Stimulated activated CD4-positive, alpha-beta T cell treated with anti-CD3 and anti-CD28 coated beads, TNF-alpha, amount 100 ng/mL, for 1 hour (primary cell): ENCODE measurements around the gene P3H3.

Experiments
- DNase-seq, 3 donors: peaks; one replicate each; pipeline ENCODE4 v3.0.0-alpha.2; 2020; ENCODE audit warnings: low read depth in 3 of 3, low spot score in 1 of 3

The P3H3 gene

GRCh38 chr12:6842075-6842474 is 13.9 kb downstream of the P3H3 start:
- DNase-seq, result no peak

GRCh38 chr12:6843118-6843902 is 15.1 kb downstream of the P3H3 start:
- no peak for DNase-seq

DNA sequence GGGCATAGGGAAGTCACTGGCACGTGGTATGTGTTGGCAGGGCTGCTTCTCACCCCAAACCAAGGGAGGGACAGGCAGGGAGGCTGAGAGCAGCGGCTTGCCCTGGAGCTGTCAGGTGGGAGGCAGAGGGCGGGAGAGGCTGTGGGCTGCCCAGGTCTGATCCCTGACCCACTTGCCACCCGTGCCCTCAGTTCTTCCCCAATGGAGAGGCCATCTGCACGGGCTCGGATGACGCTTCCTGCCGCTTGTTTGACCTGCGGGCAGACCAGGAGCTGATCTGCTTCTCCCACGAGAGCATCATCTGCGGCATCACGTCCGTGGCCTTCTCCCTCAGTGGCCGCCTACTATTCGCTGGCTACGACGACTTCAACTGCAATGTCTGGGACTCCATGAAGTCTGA is 17.2 kb downstream of the P3H3 start:
- DNase-seq, result no peak

DNA sequence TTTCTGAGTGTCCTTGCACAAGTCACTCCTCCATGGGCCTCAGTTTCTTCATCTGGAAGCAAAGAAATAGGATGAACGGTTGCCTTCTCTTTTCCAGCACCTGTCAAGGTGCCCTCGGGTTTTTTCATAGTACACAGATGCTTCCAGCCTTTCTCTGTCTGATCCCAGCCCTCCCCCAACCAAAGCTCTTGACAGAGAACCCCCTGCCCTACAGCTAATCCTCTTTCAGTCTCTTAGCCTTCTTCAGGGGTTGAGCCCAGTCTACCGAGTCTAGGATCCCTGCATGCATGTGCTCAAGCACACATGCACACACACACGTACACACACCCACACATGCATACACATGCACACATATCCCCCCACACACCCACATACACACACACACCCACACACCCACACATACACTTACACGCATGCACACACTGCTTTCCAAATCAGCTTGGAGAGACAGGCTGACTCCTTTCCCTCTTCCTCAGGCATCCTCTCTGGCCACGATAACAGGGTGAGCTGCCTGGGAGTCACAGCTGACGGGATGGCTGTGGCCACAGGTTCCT is 18.2 kb downstream of the P3H3 start:
- DNase-seq, result no peak

DNA sequence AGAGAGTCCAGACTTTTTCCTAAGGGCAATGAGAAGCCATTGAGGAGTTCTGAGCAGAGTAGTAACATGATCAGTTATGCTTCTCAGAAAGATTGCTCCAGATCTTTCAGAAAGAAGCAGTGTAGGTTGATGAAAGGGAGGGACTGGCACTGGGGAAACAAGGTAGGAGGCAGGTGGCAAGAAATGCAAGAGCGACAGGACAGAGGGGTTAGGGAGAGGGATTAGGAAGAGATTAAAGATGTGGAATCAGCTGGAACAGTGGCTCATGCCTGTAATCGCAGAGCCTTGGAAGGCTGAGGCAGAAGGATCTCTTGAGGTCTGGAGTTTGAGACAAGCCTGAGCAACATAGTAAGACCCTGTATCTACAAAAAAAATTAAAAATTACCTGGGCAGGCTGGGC is 19.5 kb downstream of the P3H3 start:
- no peak for DNase-seq

DNA sequence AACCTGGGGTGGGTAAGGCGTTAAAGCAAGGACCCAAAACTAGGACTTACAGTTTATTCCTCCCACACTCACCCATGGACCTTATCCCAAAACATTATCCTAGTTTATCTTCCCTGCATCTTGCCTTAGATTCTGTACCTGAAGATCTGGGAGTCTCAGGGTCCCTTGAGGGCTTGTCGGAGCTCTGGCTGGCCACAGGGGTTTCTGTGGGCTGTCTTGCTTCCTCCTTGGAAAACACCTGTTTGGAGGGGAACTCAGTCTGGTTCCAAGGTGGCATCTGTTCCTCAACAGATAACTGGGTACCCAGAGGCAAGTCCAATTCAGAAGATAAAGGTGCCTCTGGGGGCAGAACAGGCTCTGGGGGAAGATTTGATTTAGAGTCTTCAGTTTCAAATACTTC is 21.2 kb downstream of the P3H3 start:
- no peak for DNase-seq

GRCh38 chr12:6849976-6850560 is 21.9 kb downstream of the P3H3 start:
- DNase-seq, result no peak

GRCh38 chr12:6850796-6851152 is 22.6 kb downstream of the P3H3 start:
- no peak for DNase-seq

GRCh38 chr12:6851153-6851920 is 23.1 kb downstream of the P3H3 start, which contains the start of gene CDCA3:
Gene CDCA3, minus strand, starts transcription at chr12:6851286. Its CDS starts 334 bp downstream, at chr12:6850952.
- peak; percentile 74 to 82 (median 79) for DNase-seq

GRCh38 chr12:6851921-6852650 is 23.9 kb downstream of the P3H3 start, which contains the start of gene USP5:
Gene USP5, plus strand, starts transcription at chr12:6852150. Its CDS starts 30 bp downstream, at chr12:6852180.
- DNase-seq, result peak; percentile 90 to 95 (median 95)

GRCh38 chr12:6852651-6853354 is 24.6 kb downstream of the P3H3 start:
- DNase-seq, result peak in 1 of 3 donors; percentile 49

GRCh38 chr12:6853626-6854025 is 25.4 kb downstream of the P3H3 start:
- no peak for DNase-seq

GRCh38 chr12:6854036-6854435 is 25.8 kb downstream of the P3H3 start:
- no peak for DNase-seq

DNA sequence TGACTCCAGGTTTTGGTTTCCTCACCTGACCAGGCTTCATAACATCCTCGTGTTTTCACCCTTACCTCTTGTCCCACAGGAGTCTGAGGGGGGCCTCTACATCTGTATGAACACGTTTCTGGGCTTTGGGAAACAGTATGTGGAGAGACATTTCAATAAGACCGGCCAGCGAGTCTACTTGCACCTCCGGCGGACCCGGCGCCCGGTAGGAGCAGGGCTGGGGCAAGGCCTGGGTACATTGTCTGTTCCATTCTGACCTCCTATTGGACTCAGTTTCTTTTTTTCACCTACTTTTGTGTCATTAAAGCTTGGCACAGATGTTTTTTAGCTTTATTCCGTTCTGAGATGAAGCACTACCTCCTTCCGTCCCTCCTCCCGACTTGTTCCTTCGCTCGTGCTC is 27.1 kb downstream of the P3H3 start:
- no peak for DNase-seq

DNA sequence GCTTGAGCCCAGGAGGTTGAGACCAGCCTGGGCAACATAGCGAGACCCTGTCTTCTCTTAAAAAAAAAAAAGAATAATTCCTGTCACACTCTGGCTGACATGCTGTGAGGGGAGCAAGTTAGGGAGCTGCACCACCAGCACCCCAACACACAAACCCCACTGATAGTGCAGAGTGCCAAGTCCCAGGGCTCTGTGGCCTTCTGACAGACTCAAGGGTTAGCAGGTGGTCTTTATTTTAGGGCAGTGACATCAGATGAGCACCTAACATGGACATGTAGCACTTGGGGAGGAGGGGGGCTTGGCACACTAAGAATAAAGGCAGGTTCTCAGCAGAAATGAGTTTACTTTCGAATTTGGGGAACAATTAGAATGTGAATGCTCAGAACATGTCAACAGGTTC is 30.6 kb downstream of the P3H3 start:
- DNase-seq, result no peak

GRCh38 chr12:6860116-6860515 is 31.9 kb downstream of the P3H3 start:
- no peak for DNase-seq

DNA sequence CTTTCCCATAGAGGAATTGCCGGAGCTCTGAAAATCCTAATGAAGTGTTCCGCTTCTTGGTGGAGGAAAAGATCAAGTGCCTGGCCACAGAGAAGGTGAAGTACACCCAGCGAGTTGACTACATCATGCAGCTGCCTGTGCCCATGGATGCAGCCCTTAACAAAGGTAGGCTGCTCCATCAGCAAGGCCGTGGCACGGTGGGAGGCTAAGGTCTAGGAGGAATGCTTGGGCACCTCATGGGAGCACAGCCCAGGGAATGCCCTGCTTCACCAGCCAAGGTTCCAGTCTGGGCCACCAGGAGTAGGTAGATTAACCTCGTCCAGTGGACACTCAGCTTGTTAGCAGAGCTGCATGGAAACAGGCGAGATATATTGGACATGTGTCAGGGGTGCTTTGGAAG is 32.7 kb downstream of the P3H3 start:
- no peak for DNase-seq

DNA sequence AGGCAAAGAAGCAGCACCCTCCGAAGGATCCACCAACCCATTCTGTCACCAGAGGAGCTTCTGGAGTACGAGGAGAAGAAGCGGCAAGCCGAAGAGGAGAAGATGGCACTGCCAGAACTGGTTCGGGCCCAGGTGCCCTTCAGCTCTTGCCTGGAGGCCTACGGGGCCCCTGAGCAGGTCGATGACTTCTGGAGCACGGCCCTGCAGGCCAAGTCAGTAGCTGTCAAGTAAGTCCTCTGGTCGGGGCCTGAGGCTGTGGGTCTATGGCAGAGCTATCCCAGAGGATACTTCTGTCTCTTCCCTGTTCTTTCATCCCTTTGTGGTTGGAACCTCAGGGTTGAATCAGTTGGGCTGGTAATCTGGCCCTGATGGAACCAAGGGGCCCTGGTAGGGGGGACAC is 33.2 kb downstream of the P3H3 start:
- DNase-seq, result no peak

DNA sequence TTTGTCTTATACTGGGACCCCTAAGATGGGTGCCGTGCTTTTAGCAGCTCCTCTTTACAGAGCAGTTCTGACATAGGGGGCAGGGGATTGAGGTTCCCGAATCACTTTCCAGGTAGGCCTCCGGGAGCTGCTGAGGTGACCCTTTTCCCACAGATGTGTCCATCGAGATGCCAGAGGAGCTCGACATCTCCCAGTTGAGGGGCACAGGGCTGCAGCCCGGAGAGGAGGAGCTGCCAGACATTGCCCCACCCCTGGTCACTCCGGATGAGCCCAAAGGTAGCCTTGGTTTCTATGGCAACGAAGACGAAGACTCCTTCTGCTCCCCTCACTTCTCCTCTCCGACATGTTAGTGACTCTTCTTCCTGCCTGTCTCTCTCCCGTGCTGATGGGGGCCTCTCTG is 34.8 kb downstream of the P3H3 start:
- no peak for DNase-seq

GRCh38 chr12:6863586-6864321 is 35.5 kb downstream of the P3H3 start:
- DNase-seq, result no peak
